SK-N-SH (cell line): Measurements from ENCODE around the gene HECTD4.

Experiments
- CHD2 ChIP-seq: fragments of 150-350 bp; IDR thresholded peaks from 2 replicates; pipeline ENCODE4 v1.6.1; 2018; ENCODE audit warnings: low read length; ENCODE audit not compliant: partially characterized antibody
- ELF1 ChIP-seq: IDR thresholded peaks from 2 replicates; pipeline ENCODE4 v1.4.0; 2012
- EZH2phosphoT487 ChIP-seq: fragments of 200-600 bp; sonication (generic); IDR thresholded peaks from 2 replicates; pipeline ENCODE4 v1.6.1; 2017; ENCODE audit warnings: low read depth, mixed run types, mild to moderate bottlenecking, antibody characterized with exemption, moderate library complexity, borderline replicate concordance
- GABPA ChIP-seq: IDR thresholded peaks from 2 replicates; pipeline ENCODE4 v1.4.0; 2012; ENCODE audit warnings: low read depth, mild to moderate bottlenecking
- JUND ChIP-seq: IDR thresholded peaks from 2 replicates; pipeline ENCODE4 v1.4.0; 2012
- POLR2AphosphoS5 ChIP-seq: IDR thresholded peaks from 2 replicates; pipeline ENCODE4 v1.6.1; 2012; ENCODE audit warnings: low read depth, low read length
- RCOR1 ChIP-seq: fragments of 150-350 bp; IDR thresholded peaks from 2 replicates; pipeline ENCODE4 v1.6.1; 2017; ENCODE audit warnings: antibody characterized with exemption, low read length
- TEAD4 ChIP-seq: IDR thresholded peaks from 2 replicates; pipeline ENCODE4 v1.4.0; 2012; ENCODE audit warnings: mild to moderate bottlenecking, borderline replicate concordance; ENCODE audit not compliant: insufficient read depth
- YY1 ChIP-seq: IDR thresholded peaks from 2 replicates; pipeline ENCODE4 v1.4.0; 2012; ENCODE audit warnings: low read depth, mild to moderate bottlenecking
- TF ChIP-seq, protein P1 (sequence below): fragments of 200-600 bp; sonication (generic); IDR thresholded peaks from 2 replicates; pipeline ENCODE4 v1.6.1; 2017; ENCODE audit warnings: antibody characterized with exemption, mild to moderate bottlenecking, moderate library complexity
- TF ChIP-seq, protein P2 (sequence below): IDR thresholded peaks from 2 replicates; pipeline ENCODE4 v1.4.0; 2012; ENCODE audit warnings: low read depth, borderline replicate concordance
- TF ChIP-seq, protein P3 (sequence below): IDR thresholded peaks from 2 replicates; pipeline ENCODE4 v1.4.0; 2012; ENCODE audit warnings: low read depth, borderline replicate concordance

DNA sequence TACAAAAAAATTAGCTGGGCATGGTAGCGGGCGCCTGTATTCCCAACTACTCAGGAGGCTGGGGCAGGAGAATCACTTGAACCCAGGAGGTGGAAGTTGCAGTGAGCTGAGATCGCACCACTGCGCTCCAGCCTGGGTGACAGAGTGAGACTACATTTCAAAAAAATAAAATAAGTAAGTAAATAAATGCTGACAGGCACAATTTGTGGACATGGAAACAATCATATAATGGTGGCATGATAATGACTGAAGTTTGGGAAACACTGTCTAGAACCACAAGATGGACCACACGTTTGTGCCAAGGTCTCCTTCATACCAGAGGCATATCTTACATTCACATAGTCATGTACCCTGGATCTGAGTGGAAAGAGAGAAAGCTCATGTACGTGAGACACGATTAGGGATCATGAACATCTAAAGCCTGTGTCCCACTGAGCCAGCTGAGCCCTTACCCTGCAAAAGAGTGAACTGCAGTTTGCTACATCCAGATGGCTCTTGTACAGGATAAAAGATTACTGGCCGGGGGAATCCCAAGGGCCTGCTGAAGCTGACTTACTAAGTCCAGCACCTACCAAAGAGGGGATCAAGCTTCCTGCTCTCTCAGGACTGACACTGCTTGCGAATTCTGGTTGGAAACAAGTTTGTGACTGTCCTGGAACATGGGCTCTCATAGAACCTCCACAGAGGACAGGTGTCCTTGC is 194.0 kb downstream of the HECTD4 start:
- TF ChIP-seq, protein P1, sequence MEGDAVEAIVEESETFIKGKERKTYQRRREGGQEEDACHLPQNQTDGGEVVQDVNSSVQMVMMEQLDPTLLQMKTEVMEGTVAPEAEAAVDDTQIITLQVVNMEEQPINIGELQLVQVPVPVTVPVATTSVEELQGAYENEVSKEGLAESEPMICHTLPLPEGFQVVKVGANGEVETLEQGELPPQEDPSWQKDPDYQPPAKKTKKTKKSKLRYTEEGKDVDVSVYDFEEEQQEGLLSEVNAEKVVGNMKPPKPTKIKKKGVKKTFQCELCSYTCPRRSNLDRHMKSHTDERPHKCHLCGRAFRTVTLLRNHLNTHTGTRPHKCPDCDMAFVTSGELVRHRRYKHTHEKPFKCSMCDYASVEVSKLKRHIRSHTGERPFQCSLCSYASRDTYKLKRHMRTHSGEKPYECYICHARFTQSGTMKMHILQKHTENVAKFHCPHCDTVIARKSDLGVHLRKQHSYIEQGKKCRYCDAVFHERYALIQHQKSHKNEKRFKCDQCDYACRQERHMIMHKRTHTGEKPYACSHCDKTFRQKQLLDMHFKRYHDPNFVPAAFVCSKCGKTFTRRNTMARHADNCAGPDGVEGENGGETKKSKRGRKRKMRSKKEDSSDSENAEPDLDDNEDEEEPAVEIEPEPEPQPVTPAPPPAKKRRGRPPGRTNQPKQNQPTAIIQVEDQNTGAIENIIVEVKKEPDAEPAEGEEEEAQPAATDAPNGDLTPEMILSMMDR = no peak
- TF ChIP-seq, protein P2, sequence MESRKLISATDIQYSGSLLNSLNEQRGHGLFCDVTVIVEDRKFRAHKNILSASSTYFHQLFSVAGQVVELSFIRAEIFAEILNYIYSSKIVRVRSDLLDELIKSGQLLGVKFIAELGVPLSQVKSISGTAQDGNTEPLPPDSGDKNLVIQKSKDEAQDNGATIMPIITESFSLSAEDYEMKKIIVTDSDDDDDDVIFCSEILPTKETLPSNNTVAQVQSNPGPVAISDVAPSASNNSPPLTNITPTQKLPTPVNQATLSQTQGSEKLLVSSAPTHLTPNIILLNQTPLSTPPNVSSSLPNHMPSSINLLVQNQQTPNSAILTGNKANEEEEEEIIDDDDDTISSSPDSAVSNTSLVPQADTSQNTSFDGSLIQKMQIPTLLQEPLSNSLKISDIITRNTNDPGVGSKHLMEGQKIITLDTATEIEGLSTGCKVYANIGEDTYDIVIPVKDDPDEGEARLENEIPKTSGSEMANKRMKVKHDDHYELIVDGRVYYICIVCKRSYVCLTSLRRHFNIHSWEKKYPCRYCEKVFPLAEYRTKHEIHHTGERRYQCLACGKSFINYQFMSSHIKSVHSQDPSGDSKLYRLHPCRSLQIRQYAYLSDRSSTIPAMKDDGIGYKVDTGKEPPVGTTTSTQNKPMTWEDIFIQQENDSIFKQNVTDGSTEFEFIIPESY = no peak
- no peak for TF ChIP-seq CHD2
- TF ChIP-seq RCOR1 = no peak
- no peak for TF ChIP-seq POLR2AphosphoS5
- no peak for TF ChIP-seq TEAD4
- no peak for TF ChIP-seq GABPA
- TF ChIP-seq, protein P3, sequence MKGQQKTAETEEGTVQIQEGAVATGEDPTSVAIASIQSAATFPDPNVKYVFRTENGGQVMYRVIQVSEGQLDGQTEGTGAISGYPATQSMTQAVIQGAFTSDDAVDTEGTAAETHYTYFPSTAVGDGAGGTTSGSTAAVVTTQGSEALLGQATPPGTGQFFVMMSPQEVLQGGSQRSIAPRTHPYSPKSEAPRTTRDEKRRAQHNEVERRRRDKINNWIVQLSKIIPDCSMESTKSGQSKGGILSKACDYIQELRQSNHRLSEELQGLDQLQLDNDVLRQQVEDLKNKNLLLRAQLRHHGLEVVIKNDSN = no peak
- no peak for TF ChIP-seq EZH2phosphoT487
- TF ChIP-seq ELF1 = no peak
- no peak for TF ChIP-seq JUND
- TF ChIP-seq YY1 = no peak
